CD14-positive monocyte (primary cell): ENCODE results near the gene CDKN2B-AS1. TPM values are rescaled to one million over a fixed set of nuclear protein-coding genes. Genes with fewer than 3 reads are reported as not detected.
A peak's percentile ranks its signal among the peaks of the same experiment; 100 is the strongest.

Source experiments
- DNase-seq, 3 donors: peaks; one replicate each; pipeline ENCODE4 v3.0.0-alpha.2; 2011 to 2022
- H2AFZ ChIP-seq: 2 replicates; pipeline ENCODE4 v1.6.0; 2012; ENCODE audit warnings: mild to moderate bottlenecking, low read depth, low read length, inconsistent platforms; ENCODE audit not compliant: insufficient read depth, poor library complexity, severe bottlenecking
- H3K27ac ChIP-seq, 2 donors: 1 replicate in 1 of 2; 2 replicates in 1 of 2; pipeline ENCODE4 v1.5.1; 2012 to 2013; ENCODE audit warnings: low read length in 2 of 2, control low read depth in 1 of 2, inconsistent platforms in 1 of 2, low read depth in 1 of 2, mild to moderate bottlenecking in 1 of 2
- H3K27me3 ChIP-seq, 2 donors: one replicate each; pipeline versions ENCODE4 v1.6.0 to v1.6.1; 2011 to 2013; ENCODE audit warnings: low read length in 2 of 2; ENCODE audit not compliant: control insufficient read depth in 2 of 2, insufficient read depth in 2 of 2
- H3K36me3 ChIP-seq, 2 donors: replicated peaks in 1 of 2; 1 replicate in 1 of 2; 2 replicates in 1 of 2; pipeline versions ENCODE4 v1.5.1 to v1.6.1; 2012 to 2013; ENCODE audit warnings: low read length in 2 of 2, control low read depth in 1 of 2, inconsistent platforms in 1 of 2, mild to moderate bottlenecking in 1 of 2; ENCODE audit not compliant: insufficient read depth in 2 of 2, control insufficient read depth in 1 of 2
- H3K4me1 ChIP-seq, 2 donors: 1 replicate in 1 of 2; 2 replicates in 1 of 2; pipeline versions ENCODE4 v1.5.1 to v1.6.1; 2012 to 2013; ENCODE audit warnings: low read length in 2 of 2, control low read depth in 1 of 2, inconsistent platforms in 1 of 2, mild to moderate bottlenecking in 1 of 2, moderate library complexity in 1 of 2; ENCODE audit not compliant: insufficient read depth in 2 of 2, control insufficient read depth in 1 of 2
- H3K4me2 ChIP-seq: replicated peaks from 2 replicates; pipeline ENCODE3; 2012; ENCODE audit warnings: low read length, moderate library complexity, mild to moderate bottlenecking; ENCODE audit not compliant: poor library complexity, severe bottlenecking; ENCODE audit errors: extremely low read depth
- H3K4me3 ChIP-seq, 3 experiments: fragments of 200-600 bp in 1 of 3; sonication (generic) in 1 of 3; replicated peaks in 1 of 3; 1 replicate in 2 of 3; 2 replicates in 1 of 3; pipeline ENCODE4 v1.5.1; 2011 to 2013; ENCODE audit warnings: low read length in 3 of 3, mild to moderate bottlenecking in 3 of 3, control low read depth in 2 of 3, low read depth in 2 of 3, inconsistent platforms in 1 of 3, moderate library complexity in 1 of 3
- H3K79me2 ChIP-seq: 2 replicates; pipeline ENCODE4 v1.6.0; 2012; ENCODE audit warnings: mild to moderate bottlenecking, control low read depth, inconsistent platforms, low read length, moderate library complexity; ENCODE audit not compliant: insufficient read depth
- H3K9ac ChIP-seq: 2 replicates; pipeline ENCODE4 v1.6.0; 2017; ENCODE audit warnings: low read length, mild to moderate bottlenecking; ENCODE audit not compliant: insufficient read depth, poor library complexity, severe bottlenecking
- H3K9me3 ChIP-seq, 2 donors: replicated peaks in 1 of 2; 1 replicate in 1 of 2; 2 replicates in 1 of 2; pipeline versions ENCODE4 v1.5.1 to v1.6.1; 2012 to 2013; ENCODE audit warnings: low read length in 2 of 2, control low read depth in 1 of 2; ENCODE audit not compliant: control insufficient read depth in 1 of 2, insufficient read depth in 1 of 2
- H4K20me1 ChIP-seq: 2 replicates; pipeline ENCODE4 v1.6.0; 2012; ENCODE audit warnings: mild to moderate bottlenecking, low read length, control low read depth, moderate library complexity; ENCODE audit not compliant: insufficient read depth
- H3K27ac Mint-ChIP-seq, 7 donors: one replicate each; pipeline ENCODE4 v1.8.0; 2020; ENCODE audit warnings: mild to moderate bottlenecking in 7 of 7, mixed read lengths in 7 of 7, moderate library complexity in 6 of 7, inconsistent platforms in 2 of 7
- H3K27me3 Mint-ChIP-seq, 3 donors: one replicate each; pipeline ENCODE4 v1.8.0; 2021 to 2022; ENCODE audit warnings: low read depth in 3 of 3, mild to moderate bottlenecking in 3 of 3, mixed read lengths in 3 of 3, moderate library complexity in 3 of 3, inconsistent platforms in 1 of 3
- H3K36me3 Mint-ChIP-seq, 2 donors: one replicate each; pipeline ENCODE4 v1.8.0; 2020; ENCODE audit warnings: mixed read lengths in 2 of 2, inconsistent platforms in 1 of 2, mild to moderate bottlenecking in 1 of 2
- H3K4me1 Mint-ChIP-seq: one replicate; pipeline ENCODE4 v1.8.0; 2020; ENCODE audit warnings: mild to moderate bottlenecking, mixed read lengths
- H3K4me3 Mint-ChIP-seq, 2 donors: one replicate each; pipeline ENCODE4 v1.8.0; 2020; ENCODE audit warnings: mild to moderate bottlenecking in 2 of 2, mixed read lengths in 2 of 2, moderate library complexity in 1 of 2
- H3K9me3 Mint-ChIP-seq, 7 donors: one replicate each; pipeline ENCODE4 v1.8.0; 2020 to 2022; ENCODE audit warnings: mixed read lengths in 7 of 7, mild to moderate bottlenecking in 6 of 7, moderate library complexity in 6 of 7, inconsistent platforms in 2 of 7
- CTCF ChIP-seq: fragments of 200-600 bp; IDR thresholded peaks from one replicate; pipeline ENCODE4 v1.8.0; 2022; ENCODE audit warnings: antibody characterized with exemption, mild to moderate bottlenecking
- WGBS: methylation state at CpG from one replicate; pipeline ENCODE4 v1.1.5; 2013; ENCODE audit warnings: missing lambda C conversion rate; ENCODE audit not compliant: insufficient coverage; 5-methylcytosine and 5-hydroxymethylcytosine counted together
- intact Hi-C, 2 donors: fragments of 100-400 bp; cut with micrococcal nuclease; formaldehyde crosslinking; loops; one replicate each; pipeline versions ENCODE4 v1.15.0 to v1.15.1; 2023
- polyA plus RNA-seq, 3 donors: library from polyadenylated mRNA; depleted of rRNA in 1 of 3; unstranded in 2 of 3; stranded (reverse) in 1 of 3; fragments of 300-500 nt in 2 of 3; fragments of >200 nt in 1 of 3; fragmentation: Illumina TruSeq in 2 of 3; gene quantifications; 1 replicate in 2 of 3; 2 replicates in 1 of 3; pipeline ENCODE4 v1.2.3, GENCODE V29; 2012 to 2021

Gene CDKN2B-AS1
- polyA plus RNA-seq, 3 donors: 0.35 to 0.55 (median 0.50) TPM

GRCh38 chr9:21997480-21997879 is 2.9 kb downstream of the CDKN2B-AS1 start:
- peaks cover 4% of the 10 kb centered on the region for H3K79me2 ChIP-seq
- no peak overlapping the region for H2AFZ ChIP-seq
- no peaks in the 10 kb centered on the region for H3K36me3 ChIP-seq
- H3K4me3 Mint-ChIP-seq: peak overlapping the region in 1 of 2 donors; percentile 62
- intact Hi-C loops: no loop called here
- H3K9me3 Mint-ChIP-seq: peaks cover 0 to 10% (median 0%) of the 10 kb centered on the region in 7 donors
- H3K4me1 ChIP-seq: peaks cover 19 to 28% of the 10 kb centered on the region in 2 donors
- TF ChIP-seq CTCF: no peak
- no peak overlapping the region for H3K4me3 ChIP-seq
- H3K9ac ChIP-seq: no peak overlapping the region
- no peak for DNase-seq
- peaks cover 51 to 78% of the 10 kb centered on the region in 2 donors for H3K27me3 ChIP-seq
- no peak overlapping the region for H3K27ac Mint-ChIP-seq
- no peaks in the 10 kb centered on the region for H4K20me1 ChIP-seq
- H3K4me1 Mint-ChIP-seq: peaks cover 21% of the 10 kb centered on the region
- peaks cover 53 to 71% (median 59%) of the 10 kb centered on the region in 3 donors for H3K27me3 Mint-ChIP-seq
- peaks cover 0 to 4% of the 10 kb centered on the region in 2 donors for H3K9me3 ChIP-seq
- no peak overlapping the region for H3K4me2 ChIP-seq
- no CpG with 5 or more reads among the region's 1 CpG for WGBS
- H3K36me3 Mint-ChIP-seq: peaks cover 14 to 18% of the 10 kb centered on the region in 2 donors
- H3K27ac ChIP-seq: no peak overlapping the region

DNA sequence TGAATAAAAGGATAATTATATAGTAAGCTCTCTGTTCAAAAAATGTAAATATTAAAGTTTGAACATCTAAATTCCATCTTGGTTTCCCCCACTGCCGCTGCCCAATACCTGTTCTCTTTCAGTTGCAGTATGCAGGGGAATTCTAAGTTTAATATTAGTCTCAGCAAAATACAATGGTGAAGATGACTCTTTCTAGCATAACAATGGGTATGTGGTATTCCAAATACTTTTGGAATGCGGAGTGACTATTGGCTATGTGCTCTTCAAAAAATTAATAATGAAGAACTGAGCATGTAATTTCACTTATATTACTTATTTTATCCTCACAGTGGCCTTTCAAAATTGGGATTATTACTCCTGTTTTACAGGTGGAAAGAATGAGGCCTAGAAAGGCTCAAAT is 3.4 kb downstream of the CDKN2B-AS1 start:
- H4K20me1 ChIP-seq: peaks cover 2% of the 10 kb centered on the region
- Mint-ChIP-seq H3K27me3 (peaks cover 59 to 77% (median 63%) of the 10 kb centered on the region in 3 donors), H3K27ac (no peak overlapping the region), H3K4me3 (peak overlapping the region in 1 of 2 donors; percentile 62), H3K4me1 (peaks cover 20% of the 10 kb centered on the region), H3K36me3 (peaks cover 14 to 18% of the 10 kb centered on the region in 2 donors), H3K9me3 (peaks cover 0 to 10% (median 0%) of the 10 kb centered on the region in 7 donors)
- H3K4me1 ChIP-seq: peaks cover 19 to 26% of the 10 kb centered on the region in 2 donors
- peaks cover 57 to 79% of the 10 kb centered on the region in 2 donors for H3K27me3 ChIP-seq
- peaks cover 0 to 4% of the 10 kb centered on the region in 2 donors for H3K9me3 ChIP-seq
- peaks cover 4% of the 10 kb centered on the region for H3K79me2 ChIP-seq
- H3K4me3 ChIP-seq: no peak overlapping the region
- H3K9ac ChIP-seq: no peak overlapping the region
- intact Hi-C loops: no loop called here
- H3K36me3 ChIP-seq: no peaks in the 10 kb centered on the region
- no peak overlapping the region for H3K27ac ChIP-seq
- no peak overlapping the region for H2AFZ ChIP-seq
- DNase-seq: no peak
- no peak for TF ChIP-seq CTCF
- H3K4me2 ChIP-seq: no peak overlapping the region
- no CpG with 5 or more reads among the region's 2 CpGs for WGBS
